K562 (cell line): ENCODE results near the gene GRAMD2B. TPM values are rescaled to one million over a fixed set of nuclear protein-coding genes. Genes with fewer than 3 reads are reported as not detected.

Experiments
- ATAC-seq: fragments of 200-7000 bp; cut with Tn5 transposase; 3 replicates; pipeline ENCODE4 v1.9.1; 2020; ENCODE audit warnings: moderate library complexity
- BruUV-seq: library from RNA; stranded (reverse); fragments of 400-500 nt; replicated peaks from 2 replicates; lab custom pipeline; 2021; lab: Mats Ljungman, UMichigan
- CTCF ChIA-PET: fragments of 300-600 bp; formaldehyde crosslinking; extraction: SDS; loops from one replicate; lab custom pipeline; 2021; ENCODE audit warnings: low intra/inter-chr PET ratio; lab: Yijun Ruan, JAX
- POLR2A ChIA-PET: fragments of 300-600, 350-650 bp; sonication (Branson Sonifier 250); formaldehyde crosslinking; extraction: SDS; loops from one replicate; lab custom pipeline; 2021; ENCODE audit warnings: antibody characterized with exemption, inconsistent platforms; lab: Yijun Ruan, JAX
- DNase-seq, 4 experiments: peaks; one replicate each; pipeline versions ENCODE4 v3.0.0 to v3.0.0-alpha.2; 2011 to 2018; ENCODE audit warnings: low spot score in 3 of 4, mixed read lengths in 3 of 4; ENCODE audit errors: extremely low read depth in 1 of 4
- FAIRE-seq: peaks from 2 replicates; lab custom pipeline; 2011; peaks lifted over from hg19 to GRCh38; lab: Jason Lieb, UNC
- H2AFZ ChIP-seq: 2 replicates; pipeline ENCODE4 v1.6.0; 2011; ENCODE audit warnings: low read depth, low read length, control low read depth, inconsistent platforms
- H3K27ac ChIP-seq: fragments of 200-600 bp; 3 replicates; pipeline ENCODE4 v1.8.0; 2011; ENCODE audit warnings: low read depth, mild to moderate bottlenecking, control low read depth, inconsistent platforms, low read length, moderate library complexity, mixed read lengths; ENCODE audit errors: extremely low read depth
- H3K27me3 ChIP-seq, 2 experiments: fragments of 300-600 bp in 1 of 2; 2 replicates in 1 of 2; 3 replicates in 1 of 2; pipeline versions ENCODE4 v1.6.0 to v1.8.0; 2011; ENCODE audit warnings: inconsistent platforms in 2 of 2, low read length in 2 of 2, mild to moderate bottlenecking in 1 of 2, mixed read lengths in 1 of 2, moderate library complexity in 1 of 2; ENCODE audit not compliant: control insufficient read depth in 2 of 2, insufficient read depth in 2 of 2
- H3K36me3 ChIP-seq: fragments of 300-600 bp; 3 replicates; pipeline ENCODE4 v1.8.0; 2011; ENCODE audit warnings: mild to moderate bottlenecking, low read length, inconsistent platforms; ENCODE audit not compliant: control insufficient read depth, insufficient read depth
- H3K4me1 ChIP-seq, 2 experiments: fragments of 200-600 bp in 1 of 2; replicated peaks in 1 of 2; 2 replicates in 1 of 2; 3 replicates in 1 of 2; pipeline versions ENCODE4 v1.5.1 to v1.8.0; 2011; ENCODE audit warnings: inconsistent platforms in 2 of 2, low read length in 2 of 2, mild to moderate bottlenecking in 1 of 2, mixed read lengths in 1 of 2, moderate library complexity in 1 of 2; ENCODE audit not compliant: control insufficient read depth in 2 of 2, insufficient read depth in 2 of 2
- H3K4me2 ChIP-seq: 2 replicates; pipeline ENCODE4 v1.6.1; 2011; ENCODE audit warnings: low read length, control low read depth, inconsistent platforms, mixed read lengths; ENCODE audit not compliant: insufficient read depth
- H3K4me3 ChIP-seq: fragments of 200-600 bp; sonication (generic), shearing (Covaris generic); 2 replicates; pipeline ENCODE4 v1.5.1; 2016; ENCODE audit warnings: control low read depth, inconsistent platforms
- H3K79me2 ChIP-seq: fragments of 200-600 bp; 3 replicates; pipeline ENCODE4 v1.8.0; 2011; ENCODE audit warnings: low read length, inconsistent platforms; ENCODE audit not compliant: control insufficient read depth, insufficient read depth
- H3K9ac ChIP-seq, 2 experiments: 2 replicates each; pipeline versions ENCODE4 v1.6.0 to v1.6.1; 2011; ENCODE audit warnings: low read depth in 2 of 2, low read length in 2 of 2, control low read depth in 1 of 2, inconsistent platforms in 1 of 2, mild to moderate bottlenecking in 1 of 2, mixed read lengths in 1 of 2; ENCODE audit not compliant: insufficient read depth in 1 of 2
- H3K9me1 ChIP-seq: one replicate; pipeline ENCODE4 v1.6.0; 2011; ENCODE audit warnings: inconsistent platforms, mild to moderate bottlenecking, low read length, moderate library complexity; ENCODE audit not compliant: control insufficient read depth, insufficient read depth
- H3K9me3 ChIP-seq: replicated peaks from 2 replicates; pipeline ENCODE4 v1.5.1; 2011; ENCODE audit warnings: low read depth, low read length, inconsistent platforms; ENCODE audit not compliant: control insufficient read depth, insufficient read depth
- H4K20me1 ChIP-seq: replicated peaks from 2 replicates; pipeline ENCODE4 v1.6.1; 2011; ENCODE audit warnings: low read length, inconsistent platforms, mixed read lengths; ENCODE audit not compliant: control insufficient read depth, insufficient read depth
- HDAC2 ChIP-seq: fragments of 450-650 bp; IDR thresholded peaks from 2 replicates; pipeline ENCODE4 v1.6.1; 2016; ENCODE audit warnings: mild to moderate bottlenecking
- MCM3 ChIP-seq: fragments of 450-650 bp; IDR thresholded peaks from 2 replicates; pipeline ENCODE4 v1.6.1; 2016
- MTA1 ChIP-seq: fragments of 450-650 bp; IDR thresholded peaks from 2 replicates; pipeline ENCODE4 v1.6.1; 2017; ENCODE audit warnings: borderline replicate concordance
- NONO ChIP-seq, 2 experiments: fragments of 200-400 bp in 1 of 2; fragments of 450-650 bp in 1 of 2; formaldehyde crosslinking in 1 of 2; IDR thresholded peaks; 2 replicates each; pipeline ENCODE4 v1.6.1; 2017; ENCODE audit warnings: low read depth in 2 of 2, mild to moderate bottlenecking in 2 of 2, moderate library complexity in 2 of 2, low read length in 1 of 2
- PTTG1 ChIP-seq: fragments of 450-650 bp; IDR thresholded peaks from 2 replicates; pipeline ENCODE4 v1.6.1; 2016; ENCODE audit warnings: low read depth, mild to moderate bottlenecking, missing genetic modification characterization, missing compliant biosample characterization
- RBM39 ChIP-seq: fragments of 200-400 bp; formaldehyde crosslinking; optimal IDR thresholded peaks from 2 replicates; pipeline ENCODE3; 2018; ENCODE audit warnings: low read depth, low read length
- RERE ChIP-seq: sonication (generic); formaldehyde crosslinking; IDR thresholded peaks from 2 replicates; pipeline ENCODE4 v1.8.0; 2023; ENCODE audit warnings: missing genetic modification reagents, mild to moderate bottlenecking, borderline replicate concordance
- TGIF2 ChIP-seq: sonication (generic); formaldehyde crosslinking; IDR thresholded peaks from 2 replicates; pipeline ENCODE4 v1.8.1; 2022; ENCODE audit warnings: mild to moderate bottlenecking, missing genetic modification reagents, moderate library complexity
- THAP12 ChIP-seq: fragments of 250-450 bp; sonication (Bioruptor Pico); IDR thresholded peaks from 2 replicates; pipeline ENCODE4 v1.9.0; 2021; ENCODE audit warnings: mild to moderate bottlenecking, inconsistent platforms
- THRB ChIP-seq: fragments of 450-650 bp; formaldehyde crosslinking; conservative IDR thresholded peaks from 2 replicates; pipeline ENCODE4 v1.4.0; 2022; ENCODE audit warnings: mild to moderate bottlenecking, missing genetic modification characterization
- VEZF1 ChIP-seq: fragments of 200-800 bp; sonication (Bioruptor generic); IDR thresholded peaks from 2 replicates; pipeline ENCODE4 v1.6.1; 2017; ENCODE audit warnings: missing genetic modification characterization, missing compliant biosample characterization
- ZNF143 ChIP-seq: sonication (generic); formaldehyde crosslinking; IDR thresholded peaks from 2 replicates; pipeline ENCODE4 v1.9.0; 2022; ENCODE audit warnings: mild to moderate bottlenecking, missing genetic modification reagents
- WGBS: fragments of 100-300 bp; shearing (Covaris generic); methylation state at CpG from one replicate; pipeline ENCODE4 v1.1.6; 2016; ENCODE audit warnings: low coverage, mixed read lengths; ENCODE audit not compliant: insufficient coverage; ENCODE audit errors: missing lambda C conversion rate; 5-methylcytosine and 5-hydroxymethylcytosine counted together
- in situ Hi-C: fragments of 300-500 bp; cut with MboI; formaldehyde crosslinking; loops from 4 replicates; pipeline ENCODE4 v1.15.0; 2018; ENCODE audit warnings: inconsistent platforms, mixed read lengths
- intact Hi-C: fragments of 100-400 bp; cut with micrococcal nuclease; formaldehyde crosslinking; loops from 2 replicates; pipeline ENCODE4 v1.14.2; 2022
- polyA plus RNA-seq, 8 experiments: library from polyadenylated mRNA; depleted of rRNA in 4 of 8; stranded (reverse) in 5 of 8; unstranded in 3 of 8; fragments of >200 nt; fragmentation: Nextera tagmentation in 2 of 8; fragmentation: Illumina TruSeq in 1 of 8; extraction: Ambion mirVana in 2 of 8; extraction: Trizol in 1 of 8; gene quantifications; 2 replicates each; pipeline versions ENCODE4 v1.2.1 to v1.2.3, GENCODE V29; 2011 to 2014; ENCODE audit warnings: inconsistent platforms in 1 of 8, missing spikeins in 1 of 8
- total RNA-seq, 7 experiments: library from RNA; depleted of rRNA in 6 of 7; stranded (reverse); fragments of >200 nt in 6 of 7; fragmentation: Illumina TruSeq in 2 of 7; extraction: Trizol in 2 of 7; gene quantifications; 2 replicates each; pipeline versions ENCODE4 v1.2.1 to v1.2.3, GENCODE V29; 2011 to 2021; ENCODE audit warnings: low replicate concordance in 1 of 7

The GRAMD2B gene
- total and polyA plus RNA-seq, 9 of the 15 experiments (the other 6 are each of a cell fraction or from before 2014, with no cell fraction given), result 0.32 to 4.2 (median 1.4) TPM

GRCh38 chr5:126455728-126456127, 32.5 kb downstream of the GRAMD2B start:
- Histone ChIP-seq H3K36me3 (no peaks in the 10 kb centered on the region), H3K4me1 (peaks cover 2 to 4% of the 10 kb centered on the region in 2 experiments; a peak in 4 of 5 replicates), H2AFZ (no peak overlapping the region), H3K9me1 (no peaks in the 10 kb centered on the region), H3K79me2 (no peaks in the 10 kb centered on the region), H3K9me3 (no peaks in the 10 kb centered on the region), H3K4me2 (no peak overlapping the region), H3K4me3 (no peak overlapping the region), H4K20me1 (no peaks in the 10 kb centered on the region), H3K27me3 (no peaks in the 10 kb centered on the region; a peak in 1 of 5 replicates), H3K27ac (no peak overlapping the region), H3K9ac (no peak overlapping the region)
- no TSS peak for BruUV-seq
- no peak for DNase-seq
- WGBS, result 25% methylated on average over 1 of the region's 1 CpG
- ATAC-seq, result no peak
- intact Hi-C loops (no loop called here), in situ Hi-C loops (no loop called here)
- POLR2A ChIA-PET, result no interaction called here
- FAIRE-seq, result no peak
- CTCF ChIA-PET, result no interaction called here
- TF ChIP-seq VEZF1 (CRISPR knock-in tag) (no peak), HDAC2 (no peak), ZNF143 (CRISPR knock-in tag) (no peak), MCM3 (no peak), RERE (CRISPR knock-in tag) (no peak), PTTG1 (tag) (no peak), RBM39 (no peak), TGIF2 (CRISPR knock-in tag) (no peak), THRB (CRISPR knock-in tag) (no peak), NONO (IDR thresholded peaks at IDR 0.05; ENCODE audit: low read depth in 2 of 2, low read length in 1 of 2) (no peak), THAP12 (CRISPR knock-in tag) (no peak), MTA1 (no peak)
